ENCODE data around the gene PCBP3.
"Not testable (repeated sequence)": the region's sequence is repeated elsewhere in the genome, so short reads cannot be mapped to it uniquely, and the experiment has no call there.

PCBP3 gene

DNA sequence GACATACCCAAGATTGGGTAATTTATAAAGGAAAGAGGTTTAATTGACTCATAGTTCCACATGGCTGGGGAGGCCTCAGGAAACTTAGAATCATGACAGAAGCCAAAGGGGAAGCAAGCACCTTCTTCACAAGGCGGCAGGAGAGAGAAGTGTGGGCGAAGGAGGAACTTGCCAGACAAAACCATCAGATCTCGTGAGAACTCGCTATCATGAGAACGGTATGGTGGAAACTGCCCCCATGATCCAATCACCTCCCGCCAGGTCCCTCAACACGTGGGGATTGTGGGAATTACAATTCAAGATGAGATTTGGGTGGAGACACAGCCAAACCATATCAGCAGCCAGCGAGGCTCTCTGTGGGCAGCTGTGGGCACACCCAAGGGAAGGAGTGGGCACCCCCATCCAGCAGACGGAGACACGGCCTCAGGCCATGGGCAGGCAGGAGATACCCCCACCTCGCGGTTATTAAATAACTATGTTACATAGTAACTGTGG, 189.3 kb downstream of the PCBP3 start:
- H3K9me3 ChIP-seq (ENCODE audit: control insufficient read depth in 2 of 2, low read length in 2 of 2); H3K27ac ChIP-seq (ENCODE audit: low read length); H3K36me3 ChIP-seq (ENCODE audit: control insufficient read depth in 2 of 2, insufficient read depth in 2 of 2, low read length in 2 of 2); H3K27me3 ChIP-seq (ENCODE audit: control insufficient read depth in 1 of 2, insufficient read depth in 2 of 2, low read length in 2 of 2); H3K4me3 ChIP-seq (ENCODE audit: low read length in 2 of 2); H3K4me1 ChIP-seq (ENCODE audit: control insufficient read depth, insufficient read depth, low read length); H3K9ac ChIP-seq (ENCODE audit: low read length in 2 of 2): not testable (repeated sequence)

- Histone ChIP-seq H3K27me3 (ENCODE audit: control insufficient read depth in 1 of 2, insufficient read depth in 2 of 2, low read length in 2 of 2) (peaks cover 0 to 2% of the 10 kb centered on the region in 2 donors), H3K36me3 (ENCODE audit: control insufficient read depth in 2 of 2, insufficient read depth in 2 of 2, low read length in 2 of 2) (peaks cover 0 to 2% of the 10 kb centered on the region in 2 donors), H3K9ac (ENCODE audit: low read length in 2 of 2) (no peak overlapping the region), H3K27ac (ENCODE audit: low read length) (no peak overlapping the region), H3K4me1 (ENCODE audit: control insufficient read depth, insufficient read depth, low read length) (no peaks in the 10 kb centered on the region), H3K9me3 (ENCODE audit: control insufficient read depth in 2 of 2, low read length in 2 of 2) (no peaks in the 10 kb centered on the region), H3K4me3 (ENCODE audit: low read length in 2 of 2) (no peak overlapping the region)
Measured at GRCh38 chr21:45833414-45833813, 189.9 kb downstream of the PCBP3 start.

- Histone ChIP-seq H3K9me3 (ENCODE audit: control insufficient read depth in 2 of 2, low read length in 2 of 2) (no peaks in the 10 kb centered on the region), H3K4me1 (ENCODE audit: control insufficient read depth, insufficient read depth, low read length) (no peaks in the 10 kb centered on the region), H3K27ac (ENCODE audit: low read length) (no peak overlapping the region), H3K4me3 (ENCODE audit: low read length in 2 of 2) (no peak overlapping the region), H3K27me3 (ENCODE audit: control insufficient read depth in 1 of 2, insufficient read depth in 2 of 2, low read length in 2 of 2) (peaks cover 0 to 2% of the 10 kb centered on the region in 2 donors), H3K36me3 (ENCODE audit: control insufficient read depth in 2 of 2, insufficient read depth in 2 of 2, low read length in 2 of 2) (peaks cover 0 to 2% of the 10 kb centered on the region in 2 donors), H3K9ac (ENCODE audit: low read length in 2 of 2) (no peak overlapping the region)
Measured at GRCh38 chr21:45834026-45834715, 190.6 kb downstream of the PCBP3 start.

DNA sequence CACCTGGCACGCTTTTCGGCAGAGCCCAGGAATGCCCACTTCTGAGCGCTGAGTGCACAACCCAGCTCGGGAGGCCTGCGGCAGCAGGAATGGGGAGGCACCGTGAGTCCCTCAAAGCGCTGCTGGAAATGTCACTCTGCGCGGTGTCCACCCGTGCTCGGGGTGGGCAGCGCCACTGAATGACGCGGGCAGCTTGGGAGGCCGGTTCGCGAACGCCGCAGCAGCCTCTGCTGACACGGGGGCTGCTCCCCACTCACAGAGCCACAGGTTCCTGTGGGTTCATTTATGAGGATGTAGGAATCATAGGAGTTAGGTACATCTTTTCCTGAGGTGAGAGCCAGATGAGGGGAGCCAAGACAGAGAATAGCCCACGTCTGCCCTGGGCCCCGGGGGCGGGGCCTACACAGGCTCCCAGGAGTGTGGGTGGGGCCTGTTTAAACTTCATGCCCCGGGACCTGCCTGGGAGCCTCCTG, 191.3 kb downstream of the PCBP3 start:
- Histone ChIP-seq H3K9ac (ENCODE audit: low read length in 2 of 2) (no peak overlapping the region), H3K9me3 (ENCODE audit: control insufficient read depth in 2 of 2, low read length in 2 of 2) (no peaks in the 10 kb centered on the region), H3K27ac (ENCODE audit: low read length) (no peak overlapping the region)

GRCh38 chr21:45835301-45836267, 192.1 kb downstream of the PCBP3 start:
- Histone ChIP-seq H3K4me1 (ENCODE audit: control insufficient read depth, insufficient read depth, low read length) (no peaks in the 10 kb centered on the region), H3K27ac (ENCODE audit: low read length) (no peak overlapping the region), H3K4me3 (ENCODE audit: low read length in 2 of 2) (no peak overlapping the region), H3K9me3 (ENCODE audit: control insufficient read depth in 2 of 2, low read length in 2 of 2) (no peaks in the 10 kb centered on the region), H3K27me3 (ENCODE audit: control insufficient read depth in 1 of 2, insufficient read depth in 2 of 2, low read length in 2 of 2) (peaks cover 0 to 2% of the 10 kb centered on the region in 2 donors), H3K36me3 (ENCODE audit: control insufficient read depth in 2 of 2, insufficient read depth in 2 of 2, low read length in 2 of 2) (no peaks in the 10 kb centered on the region), H3K9ac (ENCODE audit: low read length in 2 of 2) (no peak overlapping the region)

More for the DNA sequence above, 191.3 kb downstream of the PCBP3 start:
- Histone ChIP-seq H3K27me3 (ENCODE audit: control insufficient read depth in 1 of 2, insufficient read depth in 2 of 2, low read length in 2 of 2) (peaks cover 0 to 2% of the 10 kb centered on the region in 2 donors), H3K36me3 (ENCODE audit: control insufficient read depth in 2 of 2, insufficient read depth in 2 of 2, low read length in 2 of 2) (no peaks in the 10 kb centered on the region), H3K4me1 (ENCODE audit: control insufficient read depth, insufficient read depth, low read length) (no peaks in the 10 kb centered on the region), H3K4me3 (ENCODE audit: low read length in 2 of 2) (no peak overlapping the region)

DNA sequence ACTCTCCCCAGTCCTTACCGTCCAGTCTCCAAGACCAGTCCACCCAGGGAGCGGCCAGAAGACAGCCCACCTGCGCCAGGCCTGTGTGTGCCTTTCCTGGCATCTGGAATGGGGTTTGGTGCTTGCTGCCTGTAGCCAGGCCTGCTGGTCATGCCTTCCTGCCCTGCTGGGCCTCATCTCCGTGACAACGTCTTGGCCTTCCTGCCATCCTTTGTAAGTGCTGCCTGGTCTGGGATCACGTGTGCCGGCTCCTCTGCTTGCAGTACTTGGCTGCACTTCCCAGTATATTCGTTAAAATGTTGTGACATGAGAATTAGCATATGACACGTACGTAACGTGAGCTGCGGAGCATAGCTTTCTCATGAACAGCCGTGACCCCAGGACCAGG, 192.7 kb downstream of the PCBP3 start:
- H3K36me3 ChIP-seq (ENCODE audit: control insufficient read depth in 2 of 2, insufficient read depth in 2 of 2, low read length in 2 of 2) = no peaks in the 10 kb centered on the region
- H3K27me3 ChIP-seq (ENCODE audit: control insufficient read depth in 1 of 2, insufficient read depth in 2 of 2, low read length in 2 of 2) = peaks cover 0 to 2% of the 10 kb centered on the region in 2 donors
- no peak overlapping the region for H3K4me3 ChIP-seq (ENCODE audit: low read length in 2 of 2)
- H3K27ac ChIP-seq (ENCODE audit: low read length) = no peak overlapping the region
- no peaks in the 10 kb centered on the region for H3K4me1 ChIP-seq (ENCODE audit: control insufficient read depth, insufficient read depth, low read length)
- no peak overlapping the region for H3K9ac ChIP-seq (ENCODE audit: low read length in 2 of 2)
- peaks cover 5 to 6% of the 10 kb centered on the region in 2 donors for H3K9me3 ChIP-seq (ENCODE audit: control insufficient read depth in 2 of 2, low read length in 2 of 2)

DNA sequence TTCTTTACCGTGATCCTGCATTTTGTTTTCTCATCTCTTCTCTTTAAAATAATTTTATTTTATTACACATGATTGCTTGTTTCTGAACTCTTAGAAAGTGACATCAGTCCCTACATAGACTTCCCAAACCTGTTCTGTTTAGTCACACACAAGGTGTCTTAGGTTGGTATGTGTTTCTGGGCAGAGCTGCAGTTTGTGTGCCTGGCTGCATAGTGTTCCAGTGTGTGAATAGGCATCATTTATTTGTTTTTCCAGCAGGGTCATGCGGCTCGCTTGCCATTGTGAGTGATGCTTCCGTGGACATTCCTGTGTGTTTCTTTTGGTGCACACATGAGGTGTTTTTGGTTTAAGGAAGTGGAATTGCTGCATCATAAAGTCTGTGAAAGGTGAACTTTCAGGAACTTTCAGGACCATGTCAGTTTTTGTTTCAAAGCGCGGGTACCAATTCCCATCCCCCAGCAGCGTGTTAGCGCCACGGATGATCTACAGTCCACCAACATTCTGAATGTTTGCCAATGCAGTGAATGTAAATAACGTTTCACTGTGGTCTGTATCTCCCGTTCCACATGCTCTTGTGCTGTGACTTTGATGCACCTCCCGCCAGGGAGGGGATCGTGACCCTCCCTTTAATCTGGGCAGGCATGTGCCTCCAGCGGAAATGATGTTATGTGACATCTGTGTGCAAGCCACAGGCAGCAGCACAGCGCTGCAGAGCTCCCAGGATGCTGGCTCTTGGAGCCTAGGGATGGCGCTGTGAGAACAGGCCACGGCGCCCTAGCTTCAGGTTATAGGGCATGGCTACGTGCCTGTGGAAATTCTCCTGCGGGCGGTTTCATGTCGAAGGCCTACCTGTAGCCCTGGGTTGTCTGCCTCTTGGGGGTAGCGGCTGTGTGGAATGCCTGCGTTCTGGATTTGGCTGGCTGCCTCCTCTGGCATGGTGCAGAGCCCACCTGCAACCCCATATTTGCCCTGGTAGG, 193.5 kb downstream of the PCBP3 start:
- H3K27ac ChIP-seq (ENCODE audit: low read length) = no peak overlapping the region
- H3K4me3 ChIP-seq (ENCODE audit: low read length in 2 of 2) = no peak overlapping the region
- peaks cover 6 to 11% of the 10 kb centered on the region in 2 donors for H3K9me3 ChIP-seq (ENCODE audit: control insufficient read depth in 2 of 2, low read length in 2 of 2)
- no peaks in the 10 kb centered on the region for H3K4me1 ChIP-seq (ENCODE audit: control insufficient read depth, insufficient read depth, low read length)
- no peaks in the 10 kb centered on the region for H3K36me3 ChIP-seq (ENCODE audit: control insufficient read depth in 2 of 2, insufficient read depth in 2 of 2, low read length in 2 of 2)
- H3K9ac ChIP-seq (ENCODE audit: low read length in 2 of 2) = no peak overlapping the region
- H3K27me3 ChIP-seq (ENCODE audit: control insufficient read depth in 1 of 2, insufficient read depth in 2 of 2, low read length in 2 of 2) = peaks cover 0 to 2% of the 10 kb centered on the region in 2 donors

GRCh38 chr21:45837936-45838335, 194.4 kb downstream of the PCBP3 start:
- Histone ChIP-seq H3K27me3 (ENCODE audit: control insufficient read depth in 1 of 2, insufficient read depth in 2 of 2, low read length in 2 of 2) (peaks cover 0 to 2% of the 10 kb centered on the region in 2 donors), H3K36me3 (ENCODE audit: control insufficient read depth in 2 of 2, insufficient read depth in 2 of 2, low read length in 2 of 2) (no peaks in the 10 kb centered on the region), H3K4me1 (ENCODE audit: control insufficient read depth, insufficient read depth, low read length) (no peaks in the 10 kb centered on the region)

DNA sequence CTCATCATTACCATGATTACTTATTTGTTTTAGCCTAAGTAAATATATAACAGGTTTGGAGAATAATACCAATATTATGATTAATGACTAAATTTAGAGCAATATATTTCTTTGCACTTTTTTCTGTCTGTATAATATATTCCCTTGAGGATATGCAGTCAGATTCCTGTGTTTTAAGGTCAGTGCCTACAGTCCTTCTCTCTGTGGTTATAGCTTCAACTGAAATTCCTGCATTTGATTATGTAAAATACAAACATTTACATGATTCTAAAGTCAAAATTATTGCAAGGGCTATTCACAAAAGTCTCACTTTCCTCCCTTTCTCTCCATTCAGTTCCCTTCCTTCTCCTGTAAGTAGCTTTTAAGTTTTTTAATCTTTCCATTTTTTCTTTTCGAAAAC, 195.1 kb downstream of the PCBP3 start:
- H3K36me3 ChIP-seq (ENCODE audit: control insufficient read depth in 2 of 2, insufficient read depth in 2 of 2, low read length in 2 of 2) = no peaks in the 10 kb centered on the region

More at GRCh38 chr21:45837936-45838335, 194.4 kb downstream of the PCBP3 start:
- Histone ChIP-seq H3K9ac (ENCODE audit: low read length in 2 of 2) (no peak overlapping the region), H3K27ac (ENCODE audit: low read length) (no peak overlapping the region), H3K4me3 (ENCODE audit: low read length in 2 of 2) (no peak overlapping the region), H3K9me3 (ENCODE audit: control insufficient read depth in 2 of 2, low read length in 2 of 2) (peaks cover 6 to 11% of the 10 kb centered on the region in 2 donors)

GRCh38 chr21:45839274-45839673, 195.7 kb downstream of the PCBP3 start:
- H3K9me3 ChIP-seq (ENCODE audit: control insufficient read depth in 2 of 2, low read length in 2 of 2) = peaks cover 6 to 11% of the 10 kb centered on the region in 2 donors
- no peak overlapping the region for H3K4me3 ChIP-seq (ENCODE audit: low read length in 2 of 2)
- H3K36me3 ChIP-seq (ENCODE audit: control insufficient read depth in 2 of 2, insufficient read depth in 2 of 2, low read length in 2 of 2) = no peaks in the 10 kb centered on the region
- H3K4me1 ChIP-seq (ENCODE audit: control insufficient read depth, insufficient read depth, low read length) = no peaks in the 10 kb centered on the region
- no peak overlapping the region for H3K27ac ChIP-seq (ENCODE audit: low read length)
- H3K27me3 ChIP-seq (ENCODE audit: control insufficient read depth in 1 of 2, insufficient read depth in 2 of 2, low read length in 2 of 2) = peaks cover 0 to 2% of the 10 kb centered on the region in 2 donors
- H3K9ac ChIP-seq (ENCODE audit: low read length in 2 of 2) = no peak overlapping the region

More for the DNA sequence above, 195.1 kb downstream of the PCBP3 start:
- Histone ChIP-seq H3K27me3 (ENCODE audit: control insufficient read depth in 1 of 2, insufficient read depth in 2 of 2, low read length in 2 of 2) (peaks cover 0 to 2% of the 10 kb centered on the region in 2 donors), H3K9me3 (ENCODE audit: control insufficient read depth in 2 of 2, low read length in 2 of 2) (peaks cover 6 to 11% of the 10 kb centered on the region in 2 donors), H3K27ac (ENCODE audit: low read length) (no peak overlapping the region), H3K4me1 (ENCODE audit: control insufficient read depth, insufficient read depth, low read length) (no peaks in the 10 kb centered on the region), H3K4me3 (ENCODE audit: low read length in 2 of 2) (no peak overlapping the region), H3K9ac (ENCODE audit: low read length in 2 of 2) (no peak overlapping the region)
